Retina (tissue), 1 donor: ENCODE data around the gene HUNK.
"Not testable (repeated sequence)": the region's sequence is repeated elsewhere in the genome, so short reads cannot be mapped to it uniquely, and the experiment has no call there.

ENCODE experiments used
- DNase-seq: peaks from one replicate; pipeline ENCODE4 v3.0.0-alpha.2; 2016

Gene HUNK

DNA sequence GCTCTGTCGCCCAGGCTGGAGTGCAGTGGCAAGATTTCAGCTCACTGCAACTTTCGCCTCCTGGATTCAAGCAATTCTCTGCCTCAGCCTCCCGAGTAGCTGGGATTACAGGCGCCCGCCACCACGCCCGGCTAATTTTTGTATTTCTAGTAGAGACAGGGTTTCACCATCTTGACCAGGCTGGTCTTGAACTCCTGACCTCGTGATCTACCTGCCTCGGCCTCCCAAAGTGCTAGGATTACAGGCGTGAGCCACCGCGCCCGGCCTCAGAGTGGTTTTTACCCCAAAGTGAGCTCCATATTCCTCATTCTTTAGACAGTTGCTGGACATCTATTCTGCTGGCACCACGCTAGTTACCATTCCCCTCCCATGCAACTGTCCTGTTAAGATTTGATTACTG lies 1.4 kb upstream of the HUNK start:
- DNase-seq = not testable (repeated sequence)

DNA sequence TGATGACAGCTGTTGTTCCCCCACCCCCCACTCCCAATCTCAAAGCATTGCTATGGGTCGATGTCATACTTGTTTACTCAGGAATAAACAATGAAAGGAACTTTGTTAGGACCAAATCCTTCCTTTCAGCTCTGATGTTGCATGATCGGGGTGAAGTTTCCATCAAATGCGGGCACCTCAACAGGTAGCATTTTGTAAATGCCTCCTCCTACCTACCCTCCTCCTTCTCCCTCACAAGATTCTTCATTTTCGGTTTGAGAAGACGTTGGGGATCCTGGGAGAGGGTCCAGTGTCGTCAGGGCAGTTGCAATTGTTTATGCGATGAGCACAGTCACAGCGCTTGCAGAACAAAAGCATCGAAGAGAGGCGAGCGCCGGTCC lies 758 bp upstream of the HUNK start:
- DNase-seq = no peak

DNA sequence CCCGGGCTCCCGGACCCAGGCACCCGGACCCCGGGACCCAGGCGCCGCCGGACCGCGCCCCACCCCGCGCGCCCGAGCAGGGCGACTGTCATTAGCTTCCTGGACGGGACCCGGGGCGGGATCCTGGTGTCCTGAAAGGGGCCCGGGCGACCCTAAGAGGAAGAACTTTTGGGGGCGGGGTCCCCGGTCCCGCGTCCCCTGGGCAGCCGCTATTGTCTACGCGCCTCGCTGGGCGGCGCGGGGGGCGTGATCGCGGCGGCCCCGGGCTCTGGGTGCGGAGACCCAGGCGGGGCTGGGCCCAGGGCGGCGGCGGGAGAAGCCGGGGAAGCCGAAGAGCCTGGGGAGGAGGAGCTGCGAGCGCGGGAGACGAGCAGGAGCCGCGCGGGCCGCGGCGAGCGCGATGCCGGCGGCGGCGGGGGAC lies 465 bp downstream of the HUNK start:
- peak; percentile 75 for DNase-seq

DNA sequence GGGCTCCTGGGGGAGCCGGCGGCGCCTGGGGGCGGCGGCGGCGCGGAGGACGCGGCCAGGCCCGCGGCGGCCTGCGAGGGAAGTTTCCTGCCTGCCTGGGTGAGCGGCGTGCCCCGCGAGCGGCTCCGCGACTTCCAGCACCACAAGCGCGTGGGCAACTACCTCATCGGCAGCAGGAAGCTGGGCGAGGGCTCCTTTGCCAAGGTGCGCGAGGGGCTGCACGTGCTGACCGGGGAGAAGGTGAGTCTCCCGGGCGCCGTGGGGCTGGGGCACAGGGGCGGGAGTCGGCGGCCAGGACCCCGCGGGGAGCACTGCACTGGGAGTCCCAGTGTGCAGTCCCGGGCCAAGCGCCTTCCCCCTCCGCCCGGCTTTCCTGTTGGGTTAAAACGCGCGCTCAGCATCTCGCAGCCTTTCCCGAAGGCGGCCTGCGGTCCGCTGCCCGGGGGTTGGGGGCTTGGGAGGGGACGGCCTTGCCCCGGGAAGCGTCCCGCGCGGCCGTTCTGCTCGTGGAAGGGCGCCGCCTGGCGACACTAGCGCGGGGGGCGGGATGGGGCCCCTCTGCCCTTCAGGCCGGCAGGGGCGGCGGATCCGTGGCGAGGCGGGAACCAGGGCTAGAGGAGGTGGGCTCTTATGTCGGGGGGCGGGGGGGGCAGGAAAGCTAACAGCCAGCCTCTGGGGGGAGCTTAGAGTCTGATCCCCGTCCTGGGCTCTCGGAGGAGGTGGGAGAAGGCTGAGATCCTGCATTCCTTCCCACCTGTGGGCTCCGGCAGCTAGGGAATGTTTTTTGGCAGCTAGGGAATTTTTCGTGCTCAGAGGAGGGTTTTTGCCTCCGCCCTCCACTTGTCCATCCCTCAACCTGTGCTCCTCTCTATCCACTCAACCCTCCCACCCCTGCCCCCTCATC lies 1.1 kb downstream of the HUNK start:
- peak; percentile 81 for DNase-seq

DNA sequence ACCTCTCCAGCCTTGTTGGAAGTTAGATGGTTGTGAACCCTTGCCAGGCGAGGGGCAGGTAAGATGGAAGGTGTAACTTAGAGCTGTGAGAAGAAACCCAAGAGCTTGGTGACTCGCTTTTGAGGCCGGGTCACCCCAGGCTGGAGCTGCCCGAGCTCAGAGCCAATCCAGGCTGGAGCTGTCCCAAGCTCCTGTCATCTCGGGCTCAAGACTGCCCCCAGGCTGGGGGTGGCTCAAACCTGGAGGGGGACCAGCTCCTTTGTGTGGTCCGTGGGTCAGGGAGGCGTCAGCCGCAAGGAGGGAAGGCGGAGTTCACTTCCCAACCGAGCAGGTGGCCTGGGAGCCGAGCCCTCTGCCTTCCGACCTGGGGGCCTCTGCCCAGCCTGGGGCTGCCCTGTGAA lies 2.0 kb downstream of the HUNK start:
- peak; percentile 56 for DNase-seq

DNA sequence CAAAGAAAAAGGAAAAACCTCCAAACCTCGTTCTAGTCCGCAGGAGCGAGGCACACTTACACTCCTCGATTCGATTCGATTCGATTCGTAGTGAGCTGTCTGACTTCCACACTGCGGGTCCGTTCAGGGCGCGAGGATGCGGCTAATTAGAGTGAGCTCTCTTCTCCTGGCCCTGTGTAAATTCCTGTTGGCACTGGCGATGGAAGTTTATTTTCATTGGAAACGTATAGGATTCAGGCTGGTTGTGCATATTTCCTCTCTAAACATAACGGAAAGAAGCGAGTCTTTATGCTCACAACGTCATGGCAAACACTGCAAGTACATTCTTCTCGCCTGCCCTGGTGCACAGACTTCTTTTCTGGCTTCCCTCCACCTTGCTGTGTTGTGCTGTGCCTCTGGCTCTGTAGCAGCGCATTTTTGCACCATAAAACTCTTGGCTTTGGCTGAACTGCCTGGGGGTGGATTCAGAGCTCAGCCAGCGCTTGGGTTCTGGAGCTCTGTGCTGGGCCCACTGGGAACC lies 2.7 kb downstream of the HUNK start:
- DNase-seq = peak; percentile 49

DNA sequence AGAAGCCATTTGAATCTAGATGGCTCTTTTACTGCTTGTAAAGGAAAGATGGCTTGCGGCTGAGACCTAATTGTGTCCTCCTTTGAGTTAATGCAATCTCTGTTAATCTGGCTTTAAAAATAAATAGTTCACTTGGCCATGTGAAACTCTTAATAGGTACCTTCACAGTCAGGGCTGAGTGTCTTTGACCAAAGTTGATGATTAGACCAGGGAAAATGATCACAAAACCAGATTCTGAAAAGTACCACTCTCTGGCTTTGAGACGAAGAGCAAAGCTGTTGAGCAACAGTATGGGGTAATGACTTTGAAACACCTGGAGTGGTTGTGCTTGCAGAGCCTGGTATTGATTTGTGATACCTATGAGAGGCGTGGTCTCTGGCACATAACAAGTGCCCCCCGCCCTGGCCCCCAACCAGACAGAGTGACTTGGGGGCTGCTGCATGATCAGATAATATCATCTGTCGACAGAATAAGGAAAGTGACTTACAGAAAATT lies 4.7 kb downstream of the HUNK start:
- no peak for DNase-seq

DNA sequence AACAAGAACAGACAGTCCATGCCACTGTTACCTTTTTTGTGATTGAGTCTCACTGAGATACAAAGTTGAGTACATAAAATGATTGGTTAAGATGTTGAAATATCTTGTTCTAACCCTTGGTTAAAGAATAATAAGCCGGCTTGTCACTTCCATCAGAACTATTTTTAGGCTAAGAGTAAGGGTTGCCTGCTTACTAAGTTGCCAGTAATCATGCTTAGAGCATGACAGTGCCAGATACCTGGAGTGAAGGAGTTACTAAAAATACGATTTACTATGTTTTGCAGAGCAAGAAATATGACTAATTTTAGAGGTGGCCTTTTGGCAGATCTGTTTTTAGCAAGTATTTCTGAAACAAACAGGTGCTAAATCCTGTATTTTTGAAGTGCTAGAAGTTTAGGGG lies 6.0 kb downstream of the HUNK start:
- no peak for DNase-seq

DNA sequence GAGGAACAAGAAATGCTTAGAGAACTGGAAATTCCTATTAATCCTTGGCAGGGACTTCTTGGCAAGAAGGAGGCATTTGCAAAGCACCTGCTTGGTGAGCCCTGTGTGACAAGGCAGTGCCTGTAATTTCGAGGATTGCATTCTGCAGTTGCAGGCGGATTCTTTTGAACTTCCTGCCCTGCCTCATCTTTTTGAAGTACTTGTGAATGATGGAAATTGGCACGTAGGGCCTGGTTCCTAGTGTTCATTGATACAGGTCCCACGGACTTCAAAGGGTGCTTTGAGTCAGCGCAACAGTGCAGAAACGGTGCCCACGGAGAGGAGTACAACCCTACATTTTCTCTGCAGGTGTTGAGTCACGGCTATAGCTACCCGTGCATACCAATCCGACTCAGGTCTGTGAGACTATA lies 6.4 kb downstream of the HUNK start:
- no peak for DNase-seq

DNA sequence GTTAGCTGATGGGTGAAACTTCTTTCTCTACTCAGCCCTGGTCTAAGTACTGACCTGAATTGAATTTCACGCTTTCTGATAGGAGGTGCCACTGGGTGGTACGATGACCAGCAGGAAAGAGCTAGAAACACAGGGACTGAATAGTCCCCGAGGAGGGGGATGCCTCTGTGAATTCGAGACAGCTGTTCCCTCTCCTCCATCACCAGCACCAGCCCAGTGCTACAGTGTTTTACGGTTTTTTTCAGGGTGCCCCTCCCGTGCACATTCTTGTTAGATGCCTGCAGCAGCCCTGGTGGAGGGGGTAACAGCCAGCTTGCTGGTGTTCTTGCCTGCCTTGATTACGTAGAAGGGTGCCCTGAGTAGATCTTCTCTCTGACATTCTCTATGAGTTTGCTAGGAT lies 7.1 kb downstream of the HUNK start:
- DNase-seq = no peak

DNA sequence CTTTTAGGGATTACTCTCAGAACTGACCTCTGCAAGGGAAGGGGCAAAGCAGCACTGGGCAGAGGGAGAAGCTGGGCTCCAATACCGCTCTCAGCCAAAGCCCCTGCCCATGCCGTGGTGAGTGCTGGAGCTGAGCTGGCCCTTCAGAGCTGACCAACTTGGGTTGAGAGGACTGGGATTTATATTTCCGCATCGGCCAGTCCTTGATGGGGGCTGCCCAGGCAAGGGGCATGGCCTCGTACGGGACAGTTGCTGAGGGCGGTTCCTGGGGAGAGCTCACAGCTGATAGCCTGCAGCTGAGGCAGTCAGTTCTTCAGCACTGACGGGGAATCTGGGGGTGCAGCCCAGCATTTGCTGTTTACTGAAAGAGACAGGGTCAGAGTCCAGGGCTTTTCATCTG lies 8.0 kb downstream of the HUNK start:
- DNase-seq = no peak

DNA sequence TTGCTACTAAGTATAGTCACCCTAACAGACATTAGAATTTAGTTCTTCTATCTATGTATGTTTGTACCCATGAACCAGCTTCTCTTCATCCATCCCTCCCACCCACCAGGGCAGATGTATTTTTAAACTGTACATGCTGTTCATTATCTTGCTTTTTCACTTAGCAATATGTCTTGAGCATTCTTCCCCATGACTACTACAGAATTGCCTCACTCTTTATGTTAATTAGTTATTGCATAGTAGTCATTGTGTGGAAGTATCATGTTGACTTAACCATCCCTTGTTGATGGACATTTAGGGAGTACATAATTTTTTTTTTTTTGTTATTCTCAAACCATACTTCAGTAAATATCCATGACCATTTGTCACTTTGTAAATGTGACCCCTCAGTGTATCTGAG lies 9.9 kb downstream of the HUNK start:
- DNase-seq = no peak

DNA sequence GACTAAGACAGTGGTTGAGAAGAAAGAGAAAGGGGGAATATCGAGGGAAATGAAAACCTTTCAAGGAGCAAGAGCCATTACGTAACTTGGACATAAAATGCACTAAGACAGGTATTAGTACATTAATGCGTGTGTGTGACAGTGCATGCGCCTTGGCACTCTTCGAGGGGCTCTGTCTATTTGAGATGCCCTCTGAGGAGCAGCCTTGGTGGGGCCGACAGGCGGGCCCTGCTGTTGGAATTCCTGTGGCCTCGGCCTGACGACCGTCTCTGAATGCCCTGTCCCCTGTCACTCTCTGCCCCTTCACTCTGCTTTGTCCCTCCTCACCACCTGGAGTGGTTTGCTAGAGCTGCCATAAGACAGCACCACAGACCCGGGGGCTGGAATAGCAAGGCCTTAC lies 12.3 kb downstream of the HUNK start:
- no peak for DNase-seq

DNA sequence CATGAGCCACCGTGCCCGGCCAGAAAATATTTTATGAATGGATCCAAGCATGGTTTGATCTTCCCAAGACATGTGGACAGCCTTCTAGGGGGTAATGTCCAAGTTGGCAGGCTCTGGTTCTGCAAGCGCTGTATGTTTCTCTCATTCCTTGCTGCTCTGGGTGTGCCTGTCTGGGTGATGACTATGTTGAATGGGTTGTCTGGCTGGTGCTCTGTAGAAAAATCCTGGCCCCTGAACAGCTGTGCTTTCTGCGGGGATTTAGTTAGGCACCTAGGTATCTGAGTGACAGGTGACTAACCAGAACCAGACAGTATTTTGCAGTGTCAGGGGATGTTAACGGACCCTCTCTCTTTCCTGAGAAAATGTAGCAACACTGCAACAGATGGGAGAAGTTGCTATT lies 14.1 kb downstream of the HUNK start:
- DNase-seq = no peak

DNA sequence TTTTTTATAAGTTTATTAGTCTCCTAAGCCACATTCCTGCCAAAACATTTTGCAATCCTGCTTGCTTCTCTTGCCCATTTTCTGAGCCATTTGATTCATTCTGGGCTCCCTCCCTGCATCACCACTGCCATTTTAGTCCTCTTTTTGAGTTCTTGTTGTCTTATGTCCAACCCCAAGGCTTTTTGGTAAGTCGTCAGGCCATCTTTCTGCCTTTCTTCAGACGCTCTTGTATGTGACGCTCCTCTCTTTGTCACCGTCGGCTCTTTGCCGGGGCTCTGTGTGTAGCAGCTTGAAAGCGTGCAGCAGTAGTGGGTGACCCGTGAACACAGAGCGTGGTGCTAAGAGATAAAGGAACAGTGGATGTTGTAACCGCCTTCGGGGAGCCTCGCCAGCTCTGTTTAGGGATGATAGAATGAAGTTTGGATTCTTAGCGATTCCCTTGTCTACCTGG lies 14.6 kb downstream of the HUNK start:
- no peak for DNase-seq

DNA sequence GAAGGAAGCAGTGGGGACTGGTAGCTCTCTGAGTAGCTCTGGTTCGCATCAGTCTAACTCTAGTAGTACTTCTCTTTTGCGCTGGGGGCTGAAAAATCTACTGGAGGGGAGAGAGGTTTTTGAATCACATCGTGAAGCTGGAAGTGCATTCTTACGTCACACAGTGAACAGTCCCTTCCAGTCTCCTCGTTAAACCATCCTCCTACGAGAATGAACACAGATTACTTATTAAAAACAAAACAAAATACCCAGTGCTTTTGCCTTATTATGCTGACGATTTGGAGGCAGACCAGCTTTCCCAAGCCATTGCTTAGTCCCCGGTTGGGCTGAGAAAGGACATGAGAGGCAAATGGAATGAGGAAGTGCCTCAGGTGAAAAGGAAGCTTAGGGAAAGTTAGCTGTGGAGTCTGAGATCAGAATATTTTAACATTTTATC lies 16.1 kb downstream of the HUNK start:
- DNase-seq = no peak

DNA sequence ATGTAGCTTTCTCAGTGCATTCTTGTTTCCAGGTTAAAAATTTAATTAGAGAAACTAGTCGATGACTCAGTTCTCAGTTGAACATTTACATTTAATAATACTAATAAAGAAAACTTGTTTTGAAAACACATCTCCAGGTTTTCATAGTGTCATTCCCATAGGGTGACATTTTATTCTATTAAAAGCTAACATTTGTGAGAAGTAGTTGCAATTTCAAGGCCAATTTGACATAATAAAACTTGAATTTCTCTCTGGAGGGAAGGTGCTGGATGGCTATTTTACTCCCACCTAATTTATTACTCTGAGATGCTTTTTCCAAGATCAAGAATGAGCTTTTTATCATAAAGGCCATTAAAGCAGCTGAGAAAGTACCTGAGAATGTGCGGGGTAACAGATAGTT lies 16.6 kb downstream of the HUNK start:
- no peak for DNase-seq

DNA sequence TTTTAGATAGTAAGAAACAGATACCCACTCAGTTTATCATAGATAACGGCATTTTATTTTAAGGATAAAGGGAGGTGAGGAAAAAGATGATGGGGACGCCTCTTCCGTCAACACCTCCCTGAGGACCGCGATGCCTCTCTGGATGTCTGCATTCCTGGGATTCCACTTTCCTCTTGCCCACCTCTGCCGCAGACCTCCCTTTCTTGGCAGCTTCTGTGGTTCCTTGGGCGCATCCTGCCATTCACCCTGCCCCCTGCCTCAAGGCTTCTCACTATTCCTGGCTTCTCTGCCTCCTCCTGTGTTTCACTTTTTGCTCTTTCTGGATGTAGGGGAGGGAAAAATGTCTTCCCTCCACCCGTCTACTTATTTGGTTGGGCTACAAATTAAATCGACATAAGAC lies 19.9 kb downstream of the HUNK start:
- no peak for DNase-seq

DNA sequence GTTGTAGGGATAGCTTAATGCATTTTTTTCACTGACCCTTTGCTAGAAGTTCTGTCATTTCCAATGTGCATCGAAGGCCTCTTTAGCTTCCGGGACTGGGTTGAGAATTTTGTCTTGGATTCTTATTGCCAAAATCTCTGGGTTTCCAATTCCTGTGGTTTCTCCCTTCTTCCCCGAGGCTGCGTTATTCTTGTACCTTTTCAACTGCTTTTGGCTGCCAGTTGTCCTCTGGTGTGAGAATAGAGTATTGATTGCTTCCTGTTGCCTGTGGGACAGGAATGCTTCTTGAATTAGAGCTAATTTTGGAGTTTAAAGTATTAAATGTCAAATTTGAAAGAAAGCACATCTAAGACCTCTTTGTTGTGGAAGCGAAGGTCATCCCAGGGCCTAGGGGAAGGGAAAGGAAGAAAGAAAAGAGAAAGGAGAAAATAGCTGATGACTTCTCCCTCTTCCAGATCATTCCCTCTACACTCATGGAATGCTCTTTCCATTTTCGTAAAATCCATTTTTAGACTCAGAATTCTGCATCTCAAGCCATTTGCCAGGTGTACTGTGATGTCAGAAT lies 21.1 kb downstream of the HUNK start:
- no peak for DNase-seq

DNA sequence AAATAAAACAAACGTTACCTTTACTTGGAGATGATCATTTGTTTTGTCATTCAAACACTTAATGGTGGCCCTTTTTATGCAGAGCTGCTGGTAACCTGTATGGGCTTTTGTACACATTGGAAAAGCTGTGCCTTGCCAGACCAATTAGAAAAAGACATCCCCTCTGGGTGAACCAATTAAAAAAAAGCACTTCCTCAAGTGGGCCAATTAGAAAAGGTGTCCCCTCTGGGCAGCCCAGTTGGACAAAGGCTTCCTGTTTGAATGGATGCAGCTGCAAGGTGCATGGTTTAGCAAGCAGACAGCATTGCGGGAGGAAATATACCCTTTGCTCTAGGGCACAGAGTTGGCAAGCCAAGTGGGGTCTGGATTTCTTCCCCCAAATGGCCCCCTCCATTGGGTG lies 21.6 kb downstream of the HUNK start:
- DNase-seq = no peak

DNA sequence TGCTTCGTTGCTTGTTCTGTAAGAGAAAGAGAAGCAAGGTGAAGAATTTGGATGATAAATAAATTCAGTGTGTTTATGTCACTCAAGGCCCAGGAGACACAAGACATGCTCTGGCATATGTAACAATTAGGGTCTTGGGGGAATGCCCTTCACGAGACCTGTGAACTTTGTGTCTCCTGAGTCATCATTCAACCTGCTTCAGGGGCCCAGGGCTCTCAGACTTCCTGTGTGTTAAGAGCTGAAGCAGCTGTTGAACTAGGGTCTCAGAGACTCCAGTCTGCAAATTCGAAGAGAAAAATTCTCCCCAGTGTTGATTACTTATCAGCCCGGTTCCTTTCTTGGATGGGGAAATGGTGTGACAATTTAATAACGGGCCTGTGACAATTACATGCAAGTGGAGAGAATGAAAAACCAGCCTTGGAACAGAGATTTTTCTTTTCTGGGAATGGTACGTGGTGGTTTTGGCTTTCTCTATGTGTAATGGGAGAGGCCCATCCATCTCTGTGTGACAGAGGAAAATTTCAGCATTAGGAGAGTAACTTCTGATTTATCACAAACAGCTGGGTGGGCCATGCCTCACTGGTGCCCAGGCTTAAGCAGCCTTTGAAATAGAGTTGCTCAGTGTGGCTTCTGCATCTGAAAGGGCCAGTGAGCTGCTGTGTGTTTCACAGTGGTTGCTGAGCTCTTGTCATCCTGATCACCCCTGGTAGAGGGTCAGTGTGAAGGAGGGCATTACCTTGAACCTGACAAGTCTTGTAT lies 22.4 kb downstream of the HUNK start:
- no peak for DNase-seq

DNA sequence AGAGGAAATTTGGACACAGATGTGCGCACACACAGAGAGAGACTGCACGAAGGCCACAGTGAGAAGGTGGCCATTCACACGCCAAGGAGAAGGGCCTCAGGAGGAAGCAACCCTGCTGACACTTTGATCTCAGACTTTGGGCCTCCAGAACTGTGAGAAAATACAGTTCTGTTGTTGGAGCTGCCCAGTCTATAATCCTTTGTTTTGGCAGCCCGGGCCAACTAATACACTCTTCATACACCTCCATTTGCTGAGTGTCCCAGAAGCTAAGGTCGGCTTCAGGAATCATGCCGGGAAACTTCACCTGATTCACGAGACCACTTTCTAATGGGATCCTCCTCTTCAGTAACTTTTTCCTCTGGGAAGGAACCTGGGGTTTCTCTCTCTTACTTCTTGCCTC lies 23.2 kb downstream of the HUNK start:
- no peak for DNase-seq

DNA sequence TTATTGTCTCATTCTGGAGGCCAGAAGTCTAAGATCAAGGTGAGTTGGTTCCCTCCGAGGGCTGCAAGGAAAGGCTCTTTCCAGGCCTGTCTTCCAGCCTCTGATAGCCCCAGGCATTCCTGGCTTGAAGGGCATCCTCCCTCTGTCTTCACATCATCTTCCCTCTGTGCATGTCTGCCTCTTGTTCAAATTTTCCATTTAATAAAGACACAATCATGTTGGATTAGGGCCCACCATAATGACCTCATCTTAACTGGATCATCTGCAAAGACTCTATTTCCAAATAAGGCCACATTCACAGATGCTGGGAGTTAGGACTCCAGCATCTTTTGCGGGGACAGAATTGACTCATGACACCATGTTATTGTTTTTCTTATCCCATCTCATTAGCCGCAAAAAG lies 24.5 kb downstream of the HUNK start:
- DNase-seq = no peak
